Central memory CD4-positive, alpha-beta T cell (primary cell): ENCODE measurements around the gene MC2R.

ENCODE experiments used
- DNase-seq: peaks from one replicate; pipeline ENCODE4 v3.0.0; 2022
- total RNA-seq, 3 experiments: gene quantifications; one replicate each; lab custom pipeline; 2026; lab: John Stamatoyannopoulos, UW

The MC2R gene
- total RNA-seq, result 0 reads per million in 3 experiments

DNA sequence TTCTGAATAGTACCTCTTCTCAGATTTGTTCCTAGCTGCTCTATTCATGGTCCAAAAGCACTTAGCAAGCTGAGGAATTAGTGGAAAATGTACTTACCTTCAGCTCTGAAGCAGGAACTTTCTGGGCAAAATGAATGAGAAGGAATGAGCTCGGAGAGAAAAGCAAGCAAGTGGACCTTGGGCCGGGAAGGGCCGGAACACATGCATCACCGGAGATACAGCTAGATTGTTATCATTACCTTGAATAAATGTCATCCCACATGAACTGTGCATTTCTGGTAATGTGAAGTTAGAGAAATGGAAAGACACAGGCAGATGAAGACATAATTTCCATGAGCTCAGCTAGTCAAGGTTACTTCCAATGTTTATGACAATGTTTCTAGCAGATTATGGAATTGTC is at the start of gene MC2R:
Gene MC2R (minus strand): TSS at position 146 of the 400 bp plus-strand sequence. CDS start 30,018 bp downstream, outside the sequence.
- DNase-seq, result no peak

- DNase-seq, result no peak
These were observed 30.5 kb upstream of the MC2R start for GRCh38 chr18:13945811-13946210.

- DNase-seq, result no peak
These were observed 28.0 kb upstream of the MC2R start for GRCh38 chr18:13943338-13943737.

- DNase-seq, result no peak
These were observed 25.0 kb upstream of the MC2R start for GRCh38 chr18:13940326-13940725.

- no peak for DNase-seq
These were observed 19.3 kb upstream of the MC2R start for GRCh38 chr18:13934676-13935075.

DNA sequence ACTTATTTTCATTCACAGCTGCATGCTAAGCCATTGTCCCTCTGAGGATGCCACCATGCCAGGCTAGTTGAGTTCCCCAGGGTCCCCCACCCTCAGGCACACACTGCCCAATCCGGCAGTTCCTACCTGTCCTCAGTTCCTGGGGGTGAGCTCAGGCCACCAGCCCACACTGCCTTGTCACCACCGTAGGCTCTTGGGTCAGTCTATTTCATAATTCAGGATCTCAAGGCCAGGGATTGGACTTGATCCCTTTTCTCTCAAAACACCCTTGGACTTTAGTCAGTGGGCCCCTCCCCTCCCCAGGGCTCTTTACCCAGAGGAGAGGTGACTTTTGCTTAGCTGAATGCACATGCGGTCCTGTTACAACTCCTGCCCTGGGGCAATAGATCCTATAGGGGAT is 18.7 kb upstream of the MC2R start:
- no peak for DNase-seq

GRCh38 chr18:13932285-13933025 is 17.1 kb upstream of the MC2R start:
- DNase-seq, result no peak

GRCh38 chr18:13930964-13931363 is 15.6 kb upstream of the MC2R start:
- DNase-seq, result no peak

- no peak for DNase-seq
These were observed 7.9 kb upstream of the MC2R start for GRCh38 chr18:13923221-13923620.

GRCh38 chr18:13918898-13919297 is 3.6 kb upstream of the MC2R start:
- no peak for DNase-seq

DNA sequence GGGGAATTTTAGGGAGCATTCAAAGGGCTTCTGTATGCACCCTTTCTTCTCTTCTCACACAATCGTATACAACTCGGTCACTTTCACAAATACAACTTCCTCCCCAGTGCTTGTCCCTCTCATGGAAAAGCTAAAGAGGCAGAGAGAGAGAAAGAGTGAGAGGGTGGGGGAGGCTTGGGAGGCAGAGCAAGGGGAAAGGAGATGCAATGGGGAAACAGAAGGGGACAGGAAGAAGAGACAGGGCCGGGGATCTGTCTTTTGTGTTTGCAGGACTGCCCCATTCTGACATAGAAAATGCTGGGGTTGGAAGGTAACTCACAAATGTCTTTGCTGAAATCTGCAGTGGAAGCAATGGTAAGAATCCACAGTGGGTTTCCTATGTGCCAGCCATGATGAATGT is 2.1 kb upstream of the MC2R start:
- DNase-seq, result no peak

DNA sequence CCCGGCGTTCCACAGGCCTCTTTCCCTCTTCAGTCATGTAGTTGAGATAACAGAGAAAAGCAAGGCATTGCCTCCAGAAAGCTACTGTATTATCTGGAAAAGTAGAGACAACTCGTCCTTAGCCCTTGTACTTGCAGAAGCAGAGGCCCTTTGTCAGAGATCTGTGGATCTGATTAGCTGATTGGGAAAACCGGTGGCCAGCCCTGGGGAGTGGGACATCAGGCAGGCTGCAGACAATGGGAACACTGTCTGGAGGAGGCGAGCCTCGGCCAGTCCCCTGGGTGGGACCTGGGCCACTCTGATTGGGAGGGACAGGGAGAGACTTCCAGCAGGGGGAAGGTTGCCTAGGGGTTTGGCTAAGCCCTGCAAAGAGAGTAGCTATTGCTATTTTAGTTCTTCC is 1.2 kb upstream of the MC2R start:
- DNase-seq, result no peak

DNA sequence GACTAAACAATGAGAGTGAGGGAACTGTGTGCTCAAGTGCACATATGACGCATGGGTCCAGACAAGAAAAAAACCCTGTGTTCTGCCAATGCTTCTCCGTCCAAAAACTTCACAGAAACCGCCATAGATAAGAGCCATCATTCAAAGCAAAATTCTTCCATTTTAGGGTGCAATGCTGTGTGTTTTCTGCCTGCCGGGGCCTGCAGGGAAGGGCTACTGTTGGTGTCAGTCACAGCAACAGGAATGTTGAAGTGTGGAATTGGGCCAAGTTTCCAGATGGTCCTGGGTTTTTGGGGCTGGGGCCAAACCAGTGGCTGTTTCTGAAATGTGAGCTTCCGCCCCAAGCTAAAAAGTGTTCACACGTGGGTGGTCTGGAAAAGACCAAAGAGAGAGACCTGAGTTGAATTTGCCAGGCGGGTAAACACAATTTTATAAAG is 677 bp upstream of the MC2R start:
- no peak for DNase-seq

DNA sequence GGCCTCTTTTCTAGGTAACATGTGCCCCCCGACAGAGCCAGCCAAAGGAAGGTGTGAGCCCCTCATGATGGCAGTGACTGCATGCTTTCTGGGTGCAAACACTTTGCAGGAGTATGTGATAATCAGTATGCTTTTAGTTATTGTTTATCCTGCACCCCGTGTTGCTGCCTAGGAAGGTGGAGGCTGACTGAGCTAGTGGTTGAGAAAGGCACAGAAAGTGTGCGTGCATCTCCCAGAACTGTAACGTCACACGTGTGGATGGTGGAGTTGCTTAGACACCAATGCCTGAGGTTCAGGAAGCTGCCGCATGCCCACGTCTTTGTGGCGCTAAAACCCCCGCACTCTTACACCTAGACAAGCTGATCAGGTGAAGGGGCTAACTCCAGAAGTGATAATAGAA is 580 bp downstream of the MC2R start:
- no peak for DNase-seq

DNA sequence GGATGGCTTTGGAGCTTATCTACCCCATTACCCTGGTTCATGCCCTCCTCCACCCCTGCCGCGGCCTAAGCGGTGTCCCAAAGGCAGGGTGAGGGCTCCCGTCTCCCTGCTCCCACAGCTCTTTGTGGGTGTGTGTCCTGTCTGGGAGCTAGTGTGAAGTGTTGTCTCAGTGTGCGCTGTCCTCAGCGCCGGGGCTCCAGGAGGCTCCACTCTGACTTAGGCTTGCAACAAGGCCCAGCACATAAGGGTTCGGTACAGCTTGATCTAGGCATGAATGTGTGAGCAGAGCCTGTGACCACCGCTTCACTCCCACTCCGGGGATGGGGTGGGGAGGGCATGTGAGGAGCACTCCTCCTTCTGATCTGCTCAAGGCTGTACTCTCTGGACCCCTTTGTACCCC is 1.2 kb downstream of the MC2R start:
- DNase-seq, result no peak

DNA sequence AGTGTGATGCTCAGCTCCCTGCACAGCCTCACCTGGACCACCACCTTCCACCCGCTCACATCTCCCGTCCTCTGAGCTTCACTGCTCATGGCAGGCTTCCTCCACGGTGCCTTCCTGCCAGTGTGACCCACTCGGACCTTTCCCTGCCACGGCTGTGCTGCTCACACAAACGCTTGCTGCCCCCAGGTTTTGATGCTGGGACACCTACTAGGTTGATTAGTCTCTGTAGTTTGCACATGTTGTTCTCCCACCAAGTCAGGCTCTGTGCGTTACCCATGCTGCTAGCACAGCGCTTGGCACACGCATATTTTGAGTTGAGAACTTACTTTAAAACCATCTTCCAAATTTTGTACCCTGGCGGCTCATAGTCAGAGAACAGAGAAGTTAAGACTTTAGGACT is 2.1 kb downstream of the MC2R start:
- no peak for DNase-seq

DNA sequence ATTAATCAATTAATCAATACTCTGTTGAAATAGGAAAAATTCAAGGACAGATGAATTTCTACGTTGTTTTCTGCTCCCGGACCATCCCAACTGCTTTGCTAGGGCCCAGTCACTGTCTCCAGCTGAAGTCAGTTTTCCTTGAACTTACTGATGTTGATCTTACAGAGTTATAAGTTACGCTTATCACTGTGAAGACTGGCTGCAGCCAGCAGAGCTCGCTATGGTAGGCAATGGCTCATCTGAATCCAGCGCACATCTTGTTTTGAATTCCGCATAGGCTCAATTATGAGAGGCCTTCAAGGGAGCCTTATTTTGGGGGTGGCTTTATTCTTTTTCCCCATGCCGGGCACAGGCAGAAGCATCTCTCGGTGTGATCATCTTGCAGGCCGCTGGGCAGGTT is 2.7 kb downstream of the MC2R start:
- DNase-seq, result no peak

DNA sequence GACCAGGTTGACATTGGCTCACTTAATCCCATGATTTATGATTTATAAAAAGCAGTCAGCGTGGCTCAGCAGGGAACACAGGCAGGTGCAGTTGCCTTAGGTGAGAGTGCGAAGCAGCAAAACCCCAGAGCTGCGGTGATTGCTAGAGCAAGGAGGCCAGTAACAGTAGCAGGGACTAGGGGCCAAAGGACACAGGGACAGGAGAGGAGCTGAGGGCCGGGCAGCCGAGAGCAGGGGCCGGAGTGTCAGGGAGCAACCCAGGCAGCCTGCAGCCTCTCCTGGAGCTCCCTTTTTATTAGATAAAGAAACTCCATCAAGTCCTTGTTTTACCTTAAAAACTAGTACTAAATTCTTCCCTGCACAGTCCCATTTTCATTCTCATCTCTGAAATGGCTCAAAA is 4.3 kb downstream of the MC2R start:
- no peak for DNase-seq

- DNase-seq, result no peak
These were observed 4.8 kb downstream of the MC2R start for GRCh38 chr18:13910501-13910900.

DNA sequence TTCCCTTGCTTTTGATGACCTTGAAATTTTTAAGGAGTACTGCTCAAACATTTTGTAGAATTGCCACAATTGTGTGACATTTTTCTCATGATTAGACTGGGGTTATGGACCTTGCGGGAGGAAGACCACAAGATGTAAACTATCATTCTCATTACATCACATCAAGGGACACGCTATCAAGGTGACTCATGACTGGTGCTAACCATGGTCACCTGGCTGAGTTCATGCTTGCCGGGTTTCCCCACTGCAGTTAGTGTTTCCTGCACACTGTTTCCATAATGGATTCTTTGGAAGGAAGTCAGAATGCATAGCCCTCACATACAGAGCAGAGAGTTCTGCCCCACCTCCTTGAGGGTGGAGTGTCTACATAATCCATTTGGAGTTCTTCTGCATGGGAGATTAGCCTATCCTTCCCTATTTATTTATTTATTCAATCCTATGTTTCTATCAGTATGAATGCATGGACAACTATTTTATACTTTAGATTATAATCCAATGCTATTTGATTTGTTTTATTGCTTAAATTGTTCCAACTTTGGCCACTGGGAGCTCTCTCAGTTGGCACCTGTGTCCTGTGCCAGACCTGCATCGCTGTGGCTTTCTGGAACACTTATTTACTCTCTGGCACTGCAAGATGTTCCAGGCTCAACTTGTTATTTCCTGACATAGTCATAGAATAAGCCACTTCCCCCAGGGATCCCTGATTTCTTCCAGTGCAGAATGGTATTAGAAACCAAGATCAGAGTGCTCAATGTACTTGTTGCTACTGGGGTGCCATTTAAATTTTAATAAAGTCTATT is 6.0 kb downstream of the MC2R start:
- no peak for DNase-seq

DNA sequence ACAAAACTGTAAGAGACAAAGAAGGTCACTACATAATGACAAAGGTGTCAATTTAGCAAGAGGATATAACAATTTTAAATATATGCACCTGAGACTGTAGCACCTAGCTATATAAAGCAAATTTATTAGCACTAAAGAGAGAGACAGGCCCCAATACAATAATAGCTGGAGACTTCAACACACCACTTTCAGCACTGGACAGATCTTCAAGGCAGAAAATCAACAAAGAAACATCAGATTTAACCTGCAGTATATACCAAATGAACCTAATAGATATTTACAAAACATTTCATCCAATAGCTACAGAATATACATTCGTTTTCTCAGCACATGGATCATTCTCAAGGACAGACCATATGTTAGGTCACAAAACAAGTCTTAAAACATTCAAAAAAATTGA is 14.7 kb downstream of the MC2R start:
- no peak for DNase-seq

DNA sequence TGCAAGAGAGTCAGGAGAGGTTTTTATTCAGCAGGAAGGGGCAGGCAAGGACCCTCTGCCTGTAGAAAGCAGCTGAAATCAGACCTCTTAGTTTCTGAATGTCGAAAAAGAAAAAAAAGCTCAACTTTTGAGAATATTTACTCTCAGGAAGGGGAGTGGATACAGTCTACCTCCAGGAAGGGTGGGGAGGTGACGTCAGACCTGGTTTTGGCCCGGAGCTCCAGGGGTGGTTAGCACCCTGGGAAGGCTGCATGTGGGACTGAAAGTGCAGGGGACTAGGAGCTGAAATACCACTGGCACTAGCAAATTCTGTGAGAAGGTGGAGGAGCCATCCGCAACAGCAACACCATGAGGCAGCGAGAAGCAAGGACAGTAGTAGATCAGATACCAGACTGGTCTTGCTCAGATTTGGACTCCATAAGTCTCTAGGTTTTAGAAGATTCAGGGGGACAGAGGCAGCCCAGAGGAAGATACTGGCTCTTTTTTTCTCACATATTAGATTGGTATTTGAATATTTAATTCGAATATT is 19.8 kb downstream of the MC2R start:
- no peak for DNase-seq

DNA sequence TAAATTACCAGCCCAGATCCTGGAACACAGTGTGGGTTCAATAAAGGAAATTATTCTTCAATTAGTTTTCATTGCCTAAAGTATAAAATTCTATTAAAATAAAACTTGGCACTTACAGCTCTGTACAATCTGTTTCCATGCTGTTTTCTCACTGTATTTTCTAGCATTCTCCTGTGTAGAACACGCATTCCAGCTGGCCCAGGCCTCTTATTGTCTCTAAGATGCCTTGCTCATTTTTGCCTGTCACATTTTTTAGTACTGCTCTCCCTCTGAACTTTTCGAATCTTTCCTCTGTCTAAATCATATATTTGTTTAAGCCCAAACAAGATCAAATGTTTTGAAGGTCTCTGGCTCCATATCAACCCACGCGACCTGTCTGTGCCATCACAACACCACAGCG is 20.8 kb downstream of the MC2R start:
- no peak for DNase-seq

DNA sequence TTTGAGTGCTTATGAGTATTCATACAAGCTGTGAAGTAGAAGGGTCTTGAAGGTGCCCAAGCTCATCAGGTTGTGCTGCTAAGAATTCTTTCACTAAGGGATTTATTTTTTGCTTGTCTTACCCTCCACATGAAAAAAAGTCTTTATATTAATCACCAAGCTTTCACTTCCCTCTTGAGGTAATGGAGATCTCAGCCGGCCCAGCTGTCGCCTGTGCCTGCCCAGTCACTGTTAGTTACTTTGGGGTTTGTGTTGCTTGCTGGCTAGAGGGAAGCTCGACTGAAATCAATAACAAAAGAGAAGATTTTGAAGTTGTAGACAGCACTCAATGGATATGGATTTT is 21.9 kb downstream of the MC2R start:
- no peak for DNase-seq
